GM18519 (cell line): Measurements from ENCODE around the gene PFN3.

Experiments
- ATAC-seq: cut with Tn5 transposase; IDR thresholded peaks from one replicate; pipeline ENCODE4 v1.9.1; 2021; ENCODE audit warnings: mild to moderate bottlenecking, moderate library complexity; ENCODE audit not compliant: unreplicated experiment, low FRiP score

PFN3 gene

DNA sequence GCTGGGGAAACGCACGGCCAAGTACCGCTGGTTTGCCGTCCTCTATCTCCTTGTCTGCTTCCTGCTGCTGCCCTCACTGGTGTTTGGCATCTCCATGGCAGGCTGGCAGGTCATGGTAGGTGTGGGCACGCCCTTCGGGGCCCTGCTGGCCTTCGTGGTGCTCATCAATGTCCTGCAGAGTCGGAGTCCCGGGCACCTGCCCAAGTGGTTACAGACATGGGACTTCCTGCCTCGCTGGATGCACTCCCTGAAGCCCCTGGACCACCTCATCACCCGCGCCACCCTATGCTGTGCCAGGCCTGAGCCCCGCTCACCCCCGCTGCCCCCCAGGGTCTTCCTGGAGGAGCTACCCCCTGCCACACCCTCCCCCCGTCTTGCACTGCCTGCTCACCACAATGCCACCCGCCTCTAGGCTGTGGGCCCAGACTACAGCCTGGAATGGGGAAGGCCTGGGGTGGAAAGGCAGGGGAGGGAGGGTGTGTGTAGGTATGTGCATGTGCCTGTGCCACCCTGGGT, 2.5 kb downstream of the PFN3 start:
- ATAC-seq, result no peak

DNA sequence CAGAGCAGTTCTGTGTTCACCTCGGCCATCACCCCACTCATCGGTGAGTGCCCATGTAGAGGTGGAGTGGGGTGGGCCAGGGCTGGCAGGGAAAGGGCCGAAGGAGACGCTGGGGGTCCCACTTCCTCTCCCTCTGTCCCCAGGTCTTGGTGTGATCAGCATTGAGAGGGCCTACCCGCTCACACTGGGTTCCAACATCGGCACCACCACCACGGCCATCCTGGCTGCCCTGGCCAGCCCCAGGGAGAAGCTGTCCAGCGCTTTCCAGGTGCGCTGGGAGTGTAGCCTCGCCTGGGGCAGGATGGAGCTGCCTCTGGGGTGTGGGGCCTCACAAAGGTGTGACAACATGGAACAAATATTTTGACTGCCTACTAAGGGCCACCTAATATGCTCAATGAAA, 3.7 kb downstream of the PFN3 start:
- ATAC-seq, result no peak

GRCh38 chr5:177396078-177396477, 4.4 kb downstream of the PFN3 start:
- ATAC-seq, result no peak

GRCh38 chr5:177393990-177394389, 6.5 kb downstream of the PFN3 start:
- ATAC-seq, result no peak

DNA sequence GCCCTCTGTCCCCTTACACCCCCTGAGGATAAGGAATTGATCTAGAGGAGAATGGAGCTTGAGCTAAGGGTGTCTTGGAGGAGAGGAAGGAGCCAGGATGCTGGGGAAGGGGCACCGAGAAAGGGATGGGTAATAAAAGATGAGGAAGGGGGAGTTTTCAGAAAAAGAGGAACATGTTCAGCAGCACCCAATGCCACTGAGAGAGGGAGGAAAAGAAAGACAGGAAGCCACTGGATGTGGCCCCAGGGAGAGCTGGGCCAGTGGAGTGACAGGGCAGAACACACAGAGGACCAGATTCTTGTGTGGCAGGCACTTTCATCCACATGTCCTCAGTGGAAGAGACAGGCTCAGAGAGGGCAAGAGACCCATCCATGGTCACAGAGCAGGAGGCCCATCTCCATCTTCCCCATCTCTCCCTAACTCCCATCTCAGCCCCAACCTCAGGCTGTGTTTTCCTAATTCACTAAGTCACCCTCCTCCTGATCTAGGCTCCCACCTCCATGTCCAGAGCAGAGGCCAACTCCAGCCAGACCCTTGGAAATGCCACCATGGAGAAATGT, 7.2 kb downstream of the PFN3 start:
- ATAC-seq, result no peak

DNA sequence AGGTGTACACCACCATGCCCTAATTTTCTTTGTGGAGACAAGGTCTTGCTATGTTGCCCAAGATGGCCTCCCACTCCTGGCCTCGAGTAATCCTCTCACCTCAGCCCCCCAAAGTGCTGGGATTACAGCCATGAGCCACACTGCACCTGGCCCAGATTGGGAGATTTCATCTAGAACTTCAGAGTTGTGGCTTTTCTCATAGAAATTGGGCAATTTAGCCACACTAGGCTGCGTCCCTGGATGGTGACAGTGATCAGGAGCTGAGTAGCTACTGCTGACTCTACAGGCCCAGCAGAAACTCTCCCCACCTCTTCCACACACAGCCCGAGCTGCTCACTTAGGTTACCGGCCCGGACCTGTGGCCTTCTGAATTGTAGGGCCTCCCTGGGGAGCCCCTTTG, 7.7 kb downstream of the PFN3 start:
- ATAC-seq, result no peak

DNA sequence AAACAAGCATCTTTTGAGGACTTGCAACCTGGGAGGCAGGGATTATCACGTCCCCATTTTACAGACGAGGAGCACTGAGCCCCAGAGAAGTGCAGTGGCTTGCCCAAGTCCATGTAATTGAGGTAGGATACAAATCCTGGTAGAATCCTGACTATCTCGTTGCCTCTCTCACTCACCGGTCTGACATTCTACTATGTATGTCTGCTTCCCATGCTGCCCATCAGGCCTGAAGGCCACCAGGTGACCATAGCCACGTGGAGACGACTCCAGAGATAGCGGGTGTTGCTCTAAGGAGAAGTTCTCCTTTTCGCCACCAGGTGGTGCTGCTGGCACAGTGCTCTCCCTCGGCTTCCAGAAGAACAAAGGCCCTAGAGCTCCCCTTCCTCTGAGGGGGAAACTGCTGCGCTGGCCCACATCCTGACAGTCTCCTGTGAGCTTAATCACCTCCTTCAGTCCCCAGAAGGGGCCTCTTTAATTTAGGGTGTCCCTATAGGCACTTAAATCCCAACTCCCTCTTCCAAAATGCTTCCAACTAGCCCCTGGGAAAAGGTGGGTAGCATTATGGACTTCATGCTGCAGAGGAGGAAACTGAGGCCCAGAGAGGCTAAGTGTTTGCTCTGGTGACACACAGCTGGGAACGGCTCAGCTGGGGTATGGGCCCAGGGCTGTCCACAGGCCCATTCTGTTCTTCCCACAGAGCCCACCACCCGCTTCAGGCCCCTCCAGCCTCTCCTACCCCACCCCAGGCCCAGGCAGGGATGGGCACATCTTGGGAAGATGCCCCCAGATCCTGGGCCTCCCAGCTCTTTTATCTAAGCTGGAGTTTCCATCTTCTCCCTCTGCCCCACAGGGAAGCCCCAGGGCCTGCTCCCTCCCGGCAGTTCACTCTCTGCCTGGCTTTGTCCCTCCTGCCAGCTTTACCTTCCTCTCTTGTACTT, 9.8 kb downstream of the PFN3 start:
- ATAC-seq, result no peak

- no peak for ATAC-seq
Observed at GRCh38 chr5:177389241-177390169, 11.0 kb downstream of the PFN3 start.

GRCh38 chr5:177388521-177389052, 11.9 kb downstream of the PFN3 start:
- ATAC-seq, result no peak

DNA sequence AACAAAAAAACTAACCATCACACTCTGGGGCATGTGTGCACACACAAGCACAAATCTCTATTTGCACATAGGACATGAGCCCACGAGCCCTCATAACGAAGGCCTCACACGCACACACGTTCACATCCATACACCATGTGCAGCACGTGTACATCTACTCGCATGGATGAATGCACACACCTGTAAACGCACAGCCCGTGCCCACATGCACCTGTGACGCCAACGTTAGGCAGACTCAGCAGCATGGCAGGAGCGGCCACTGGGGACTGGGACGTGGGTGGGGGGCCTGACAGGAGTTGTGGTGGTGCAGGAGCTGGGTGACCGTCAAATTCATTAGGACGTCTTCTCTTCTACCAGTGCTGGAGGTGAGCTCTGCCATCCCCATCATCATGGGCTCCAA, 13.1 kb downstream of the PFN3 start:
- no peak for ATAC-seq

- ATAC-seq, result no peak
Observed at GRCh38 chr5:177386542-177386941, 13.9 kb downstream of the PFN3 start.

- ATAC-seq, result no peak
Observed at GRCh38 chr5:177385720-177386119, 14.7 kb downstream of the PFN3 start.

DNA sequence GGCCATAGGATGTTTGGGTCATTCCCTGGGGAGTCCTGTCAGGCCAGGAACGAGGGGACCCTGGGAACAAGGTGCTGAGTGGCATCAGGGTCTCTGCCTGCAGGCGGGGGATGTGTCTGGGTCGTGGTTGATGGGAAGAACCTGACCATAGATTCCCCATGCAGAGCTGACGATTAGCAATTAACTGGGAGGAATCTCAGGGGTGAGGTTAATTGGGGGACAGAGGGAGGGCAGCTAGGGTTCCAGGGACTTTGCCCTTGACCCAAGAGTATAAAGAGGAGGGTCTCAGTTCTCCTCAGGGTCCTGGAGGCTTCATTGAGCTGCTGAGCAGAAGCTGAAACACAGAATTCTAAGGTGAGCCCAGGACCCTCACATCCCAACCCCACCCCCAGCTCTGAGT, 16.3 kb downstream of the PFN3 start, which contains the start of gene SLC34A1:
SLC34A1 (plus strand) TSS at position 301 of the 400 bp plus-strand sequence. CDS start 1,308 bp downstream, outside the sequence.
- ATAC-seq, result no peak

DNA sequence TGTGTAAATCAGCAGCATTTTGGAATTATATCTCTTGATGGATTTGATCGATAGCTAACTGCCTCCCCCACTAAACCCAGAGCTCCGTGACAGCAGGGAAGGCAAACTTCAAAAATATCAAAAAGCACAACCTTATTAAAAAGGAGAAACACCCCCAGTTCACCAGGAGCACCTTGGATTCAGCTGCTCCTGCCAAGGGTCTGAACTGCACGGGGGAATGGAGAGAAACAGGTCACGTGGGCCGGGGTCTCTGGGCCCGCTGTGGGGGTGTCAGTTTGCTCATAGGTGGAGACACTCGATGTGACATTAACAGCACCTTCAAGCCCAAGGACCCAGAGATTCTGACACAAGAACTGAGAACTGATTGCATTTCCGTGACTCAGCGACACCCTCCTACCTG, 17.3 kb downstream of the PFN3 start:
- ATAC-seq, result no peak

DNA sequence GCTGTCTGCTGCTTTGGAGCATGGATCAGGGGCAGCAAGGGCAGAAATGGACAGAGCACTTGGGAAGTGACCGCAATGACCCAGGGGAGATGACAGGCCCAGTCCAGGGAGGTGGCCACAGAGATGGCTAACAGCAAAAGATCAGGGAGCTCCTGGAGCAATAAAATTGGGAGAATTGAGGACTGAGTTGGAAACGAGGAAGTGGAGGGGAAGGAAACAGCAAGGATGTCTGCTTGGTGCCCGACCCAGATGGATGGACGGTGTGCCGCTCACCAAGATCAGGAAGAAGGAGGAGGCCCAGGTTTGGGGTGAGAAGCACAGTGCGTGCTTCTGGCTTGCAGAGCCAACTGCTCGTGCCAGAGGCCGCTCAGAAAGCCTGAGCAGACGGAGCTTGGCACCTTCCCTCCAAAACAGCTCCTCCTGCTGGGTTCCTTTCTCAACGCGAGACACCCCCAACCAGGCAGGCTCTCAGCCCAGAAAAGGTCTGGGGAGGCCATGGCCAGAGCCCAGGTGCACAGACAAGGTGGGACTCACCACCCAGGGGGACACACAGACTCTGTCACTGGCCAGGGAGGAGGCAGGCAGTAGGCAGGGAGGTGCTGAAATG, 17.9 kb downstream of the PFN3 start:
- no peak for ATAC-seq

GRCh38 chr5:177380805-177381126, 19.7 kb downstream of the PFN3 start:
- ATAC-seq, result no peak

DNA sequence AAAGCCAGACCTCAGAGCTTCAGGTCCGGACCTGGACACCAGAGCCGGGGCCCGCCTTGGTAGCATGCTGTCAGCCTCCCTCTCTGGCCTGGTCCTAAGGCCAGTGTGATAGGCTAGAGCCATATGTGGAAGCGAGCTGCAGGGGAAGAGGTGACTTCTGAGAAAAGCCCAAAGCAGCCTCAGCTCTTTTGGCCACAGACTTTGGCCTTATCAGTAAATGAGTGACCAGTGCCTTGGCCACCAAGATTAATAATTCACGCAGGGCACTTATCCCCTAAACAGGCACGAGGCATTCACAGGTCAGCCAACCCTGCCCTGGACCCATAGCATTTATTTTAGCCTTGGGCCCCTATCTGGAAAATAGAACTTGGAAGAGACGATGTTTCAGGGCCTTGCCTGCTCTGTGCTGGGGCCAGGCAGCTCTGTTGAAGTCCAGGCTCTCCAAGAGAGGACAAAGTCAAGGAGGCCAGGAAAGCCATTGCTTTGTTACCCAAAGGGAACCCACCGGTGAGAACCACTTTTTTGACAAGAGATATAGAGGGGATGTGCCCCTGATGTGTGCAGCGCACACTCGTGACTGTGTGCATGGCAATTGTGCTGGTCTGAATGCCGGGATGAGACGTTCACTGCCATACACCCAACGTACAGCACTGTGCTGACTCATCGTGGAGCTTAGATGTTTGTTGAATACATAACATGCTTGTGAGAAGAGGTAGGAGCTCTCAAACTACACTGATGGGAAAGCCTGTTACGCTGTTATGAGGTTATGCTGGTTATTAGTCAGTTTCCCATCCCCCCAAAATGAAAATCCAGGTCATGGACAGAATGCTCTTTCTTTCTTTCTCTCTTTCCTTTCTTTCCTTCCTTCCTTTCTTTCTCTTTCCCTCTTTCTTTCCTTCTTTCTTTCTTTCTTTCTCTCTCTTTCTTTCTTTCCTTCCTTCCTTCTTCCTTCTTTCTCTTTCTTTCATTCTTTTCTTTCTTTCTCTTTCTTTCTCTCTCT, 21.3 kb downstream of the PFN3 start:
- ATAC-seq, result no peak

GRCh38 chr5:177377851-177378776, 22.3 kb downstream of the PFN3 start:
- ATAC-seq, result no peak
